ENCODE measurements around the gene FANCC.
"Not testable (repeated sequence)": the region's sequence is repeated elsewhere in the genome, so short reads cannot be mapped to it uniquely, and the experiment has no call there.

FANCC gene

GRCh38 chr9:95327239-95327865, 9.8 kb upstream of the FANCC start:
- DNase-seq = no peak

GRCh38 chr9:95325221-95325620, 7.7 kb upstream of the FANCC start:
- no peak for DNase-seq

DNA sequence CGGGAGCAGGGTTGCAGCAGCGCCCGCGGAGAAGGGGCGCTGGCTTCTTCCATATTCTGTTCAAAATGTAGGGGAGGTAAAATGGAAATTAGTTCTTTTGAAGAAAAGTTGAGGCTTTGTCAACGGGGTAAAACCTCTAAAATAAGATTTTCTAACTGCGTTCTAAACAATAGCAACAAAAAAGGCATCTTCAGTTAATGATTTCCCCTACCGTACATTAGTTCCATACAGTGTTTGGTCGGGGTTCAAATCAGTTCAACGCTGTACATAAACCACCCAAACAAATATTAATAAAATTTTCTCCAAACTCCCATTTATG, 343 bp upstream of the FANCC start:
- no peak for DNase-seq

DNA sequence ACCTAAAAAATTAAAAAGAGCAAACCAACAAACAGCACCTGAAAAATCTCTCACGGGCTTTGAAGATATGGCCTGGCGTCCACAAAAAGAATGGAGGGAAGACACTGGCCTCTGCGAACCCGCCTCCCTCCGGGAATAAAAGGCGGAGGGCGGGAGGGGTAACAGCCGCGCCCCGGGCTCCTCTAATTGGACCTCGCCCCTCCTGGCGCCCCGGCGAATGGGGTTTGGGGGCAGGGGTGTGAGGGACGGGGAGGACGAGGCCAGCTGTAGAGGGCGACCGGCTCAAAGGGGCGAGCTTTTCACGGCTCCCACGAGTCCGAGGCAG, 753 bp downstream of the FANCC start:
- no peak for DNase-seq

GRCh38 chr9:95316274-95316673, 1.2 kb downstream of the FANCC start:
- no peak for DNase-seq

- no peak for DNase-seq
Measured at GRCh38 chr9:95315108-95315746, 2.3 kb downstream of the FANCC start.

GRCh38 chr9:95313010-95313498, 4.5 kb downstream of the FANCC start:
- DNase-seq = no peak

DNA sequence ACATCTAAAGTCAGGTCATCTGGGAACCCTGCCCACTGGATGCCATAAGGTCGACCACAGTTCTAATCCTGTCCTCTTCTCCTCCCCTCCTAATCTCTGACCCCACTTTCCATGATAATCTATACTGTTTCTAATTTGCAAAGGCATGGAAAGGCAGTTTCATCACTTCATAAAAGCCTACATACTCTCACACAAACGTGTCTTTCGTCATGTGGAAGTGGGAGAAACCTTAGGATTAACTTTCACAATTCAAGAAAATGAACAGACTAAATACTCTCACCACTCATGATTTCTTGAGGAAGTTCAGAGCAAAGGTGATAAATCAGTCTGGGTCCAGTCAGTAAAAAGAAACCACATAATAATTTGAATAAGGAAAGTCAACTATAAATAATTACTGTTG, 5.5 kb downstream of the FANCC start:
- no peak for DNase-seq

GRCh38 chr9:95307538-95307937, 10.0 kb downstream of the FANCC start:
- DNase-seq = no peak

GRCh38 chr9:95306819-95307218, 10.7 kb downstream of the FANCC start:
- no peak for DNase-seq

- no peak for DNase-seq
Measured at GRCh38 chr9:95305770-95306492, 11.6 kb downstream of the FANCC start.

GRCh38 chr9:95302479-95302878, 15.0 kb downstream of the FANCC start:
- peak; percentile 17 for DNase-seq

DNA sequence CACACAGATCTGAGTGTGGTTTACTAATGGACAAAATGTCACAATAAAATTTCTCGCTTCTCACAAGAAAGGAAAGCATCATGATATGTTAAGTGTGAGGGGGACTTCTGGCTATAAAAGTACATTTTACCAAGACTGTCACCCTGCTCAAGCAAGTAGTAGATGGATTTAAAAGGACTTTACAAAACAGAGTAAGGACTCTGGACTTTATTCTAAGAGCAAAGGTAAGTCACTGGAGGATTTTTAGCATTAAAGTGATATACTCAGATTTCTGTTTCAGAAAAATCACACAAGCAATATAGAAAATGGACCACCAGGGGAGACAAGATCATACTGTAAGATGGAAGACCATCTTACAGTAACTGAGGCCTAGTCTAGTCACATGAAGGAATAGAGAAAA, 19.7 kb downstream of the FANCC start:
- no peak for DNase-seq

DNA sequence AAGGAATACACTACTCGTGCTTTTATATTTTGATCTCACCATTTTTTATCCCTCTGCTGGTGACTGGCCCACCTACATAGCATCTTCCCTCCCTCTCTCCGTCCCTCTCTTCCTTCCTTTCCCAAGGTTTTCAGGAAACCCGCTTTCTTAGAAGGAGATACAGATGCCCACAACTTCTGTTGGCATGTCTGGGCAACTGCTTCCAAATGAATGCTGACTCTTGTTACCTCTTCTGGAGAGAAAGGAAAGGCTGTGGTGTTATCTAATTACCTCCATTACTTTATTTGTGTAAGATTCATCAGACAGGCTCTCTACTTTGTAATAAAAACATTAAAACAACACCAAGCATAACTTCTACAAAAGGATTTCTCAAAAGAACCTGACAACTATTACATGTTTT, 20.2 kb downstream of the FANCC start:
- DNase-seq = no peak

GRCh38 chr9:95296761-95297160, 20.7 kb downstream of the FANCC start:
- no peak for DNase-seq

DNA sequence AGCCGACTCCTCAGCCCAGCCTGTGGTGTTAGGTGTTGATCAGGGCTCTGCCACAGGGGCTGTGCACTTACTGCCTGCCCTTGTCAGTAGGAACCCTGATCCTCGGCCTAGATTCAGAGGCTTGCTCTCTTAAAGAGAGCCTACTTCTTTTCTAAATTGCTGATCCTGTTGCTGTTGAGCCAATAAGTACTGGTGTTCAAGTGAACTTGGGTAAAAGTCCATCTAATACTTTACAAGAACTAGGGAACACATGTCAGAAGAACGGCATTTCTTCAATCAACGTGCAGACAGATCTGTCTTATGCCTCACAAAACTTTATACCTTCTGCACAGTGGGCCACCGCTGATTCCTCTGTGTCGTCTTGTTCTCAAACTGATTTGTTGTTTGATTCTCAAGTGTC, 24.2 kb downstream of the FANCC start:
- DNase-seq = not testable (repeated sequence)

DNA sequence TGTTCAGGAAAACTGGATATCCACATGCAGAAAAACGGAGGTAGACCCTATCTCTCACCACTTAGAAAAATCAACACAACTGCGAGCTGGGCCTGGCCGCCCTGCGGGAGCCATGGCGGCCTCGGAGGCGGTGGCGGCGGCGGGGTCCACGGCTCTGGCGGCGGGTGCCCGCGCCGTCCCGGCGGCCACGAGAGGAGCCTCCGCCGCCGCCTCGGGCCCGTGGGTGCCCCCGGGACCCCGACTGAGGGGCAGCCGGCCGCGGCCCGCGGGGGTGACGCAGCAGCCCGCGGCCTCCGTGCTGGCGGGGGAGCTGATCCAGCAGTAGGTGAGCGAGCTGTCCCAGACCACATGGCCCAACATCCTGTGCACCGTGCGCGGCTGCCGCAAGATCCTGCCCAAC, 25.3 kb downstream of the FANCC start:
- DNase-seq = no peak

DNA sequence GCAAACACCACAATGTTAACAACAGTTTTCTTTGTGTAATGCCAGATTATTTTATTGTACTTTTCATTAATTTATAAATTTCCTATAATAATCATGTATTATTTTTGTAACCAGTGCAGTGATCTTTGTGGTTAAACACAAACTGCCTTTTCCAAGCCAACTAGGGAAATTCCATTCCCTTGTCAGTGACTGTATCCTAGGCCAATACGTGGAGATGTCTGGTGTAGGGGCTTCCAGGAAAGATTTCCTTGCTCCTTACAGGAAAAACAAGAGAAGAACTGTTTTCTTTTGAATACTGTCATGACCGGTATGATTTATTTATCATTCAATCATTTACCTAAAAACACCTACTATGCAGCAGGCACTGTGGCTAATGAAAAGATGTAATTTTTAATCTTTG, 31.4 kb downstream of the FANCC start:
- no peak for DNase-seq

DNA sequence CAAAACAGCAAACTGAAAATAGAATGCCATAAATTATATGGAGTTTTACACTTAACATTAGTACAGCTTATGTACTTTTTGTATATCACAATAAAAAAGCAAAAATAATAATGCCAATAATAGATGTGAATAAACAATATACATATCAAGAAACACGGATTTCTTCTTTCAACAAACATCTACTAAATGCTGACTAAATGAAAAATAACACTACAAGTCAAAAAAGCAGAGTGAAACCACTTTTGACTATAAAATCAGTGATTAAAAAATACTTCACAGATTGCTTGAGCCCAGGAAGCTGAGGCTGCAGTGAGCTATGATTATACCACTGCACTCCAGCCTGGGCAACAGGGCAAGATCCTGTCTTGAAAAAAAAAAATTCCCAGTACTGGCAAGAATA, 32.2 kb downstream of the FANCC start:
- no peak for DNase-seq

- no peak for DNase-seq
Measured at GRCh38 chr9:95284162-95285080, 33.1 kb downstream of the FANCC start.

DNA sequence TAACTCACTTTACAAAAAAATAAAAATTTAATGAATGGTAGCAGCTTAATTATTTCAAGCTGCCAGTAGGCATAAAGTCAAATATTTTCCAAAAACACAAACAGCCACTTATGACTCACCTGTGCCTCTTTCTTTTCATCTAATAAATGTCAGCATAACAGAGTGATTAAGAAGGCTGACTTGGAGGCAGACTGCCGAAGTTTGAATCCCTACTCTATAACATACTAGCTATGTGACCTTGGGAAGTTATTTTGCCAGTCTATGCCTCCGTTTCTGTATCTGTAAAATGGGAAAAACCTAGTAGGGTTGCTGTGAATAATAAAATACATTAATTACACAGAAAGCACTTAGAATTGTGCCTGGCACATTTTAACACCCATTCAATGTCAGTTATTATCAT, 33.8 kb downstream of the FANCC start:
- no peak for DNase-seq

DNA sequence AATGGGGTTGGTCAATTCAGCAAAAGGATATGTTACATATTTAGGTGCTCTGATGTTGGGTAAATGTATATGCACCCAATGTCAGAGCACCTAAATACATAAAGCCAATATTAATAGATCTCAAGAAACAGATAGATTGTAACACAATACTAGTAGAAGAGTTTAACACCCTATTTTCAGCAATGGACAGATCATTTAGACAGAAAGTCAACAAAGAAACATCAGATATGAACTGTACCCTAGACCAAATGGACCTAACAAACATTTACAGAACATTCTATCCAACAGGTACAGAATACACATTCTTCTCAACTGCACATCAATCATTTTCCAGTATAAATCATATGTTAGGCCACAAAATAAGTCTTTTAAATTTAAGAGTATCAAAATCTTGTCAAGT, 35.2 kb downstream of the FANCC start:
- DNase-seq = no peak

- DNase-seq = no peak
Measured at GRCh38 chr9:95280745-95281144, 36.8 kb downstream of the FANCC start.

All from CD4-positive, alpha-beta T cell treated with Interleukin-6 for 4 hours (primary cell).